Hematopoietic multipotent progenitor cell (in vitro differentiated cells): ENCODE measurements around the gene CYFIP2. TPM values are rescaled to one million over a fixed set of nuclear protein-coding genes. Genes with fewer than 3 reads are reported as not detected.
A peak's percentile ranks its signal among the peaks of the same experiment; 100 is the strongest.
"Not testable (repeated sequence)": the region's sequence is repeated elsewhere in the genome, so short reads cannot be mapped to it uniquely, and the experiment has no call there.

Experiments
- DNase-seq, 3 donors: peaks; one replicate each; pipeline ENCODE4 v3.0.0-alpha.2; 2011 to 2015; ENCODE audit warnings: low read depth in 2 of 3, low spot score in 2 of 3
- total RNA-seq: library from RNA; depleted of rRNA; stranded (reverse); fragments of >200 nt; gene quantifications from one replicate; pipeline ENCODE4 v1.2.3, GENCODE V29; 2012

CYFIP2 gene
- total RNA-seq, result 191 TPM

DNA sequence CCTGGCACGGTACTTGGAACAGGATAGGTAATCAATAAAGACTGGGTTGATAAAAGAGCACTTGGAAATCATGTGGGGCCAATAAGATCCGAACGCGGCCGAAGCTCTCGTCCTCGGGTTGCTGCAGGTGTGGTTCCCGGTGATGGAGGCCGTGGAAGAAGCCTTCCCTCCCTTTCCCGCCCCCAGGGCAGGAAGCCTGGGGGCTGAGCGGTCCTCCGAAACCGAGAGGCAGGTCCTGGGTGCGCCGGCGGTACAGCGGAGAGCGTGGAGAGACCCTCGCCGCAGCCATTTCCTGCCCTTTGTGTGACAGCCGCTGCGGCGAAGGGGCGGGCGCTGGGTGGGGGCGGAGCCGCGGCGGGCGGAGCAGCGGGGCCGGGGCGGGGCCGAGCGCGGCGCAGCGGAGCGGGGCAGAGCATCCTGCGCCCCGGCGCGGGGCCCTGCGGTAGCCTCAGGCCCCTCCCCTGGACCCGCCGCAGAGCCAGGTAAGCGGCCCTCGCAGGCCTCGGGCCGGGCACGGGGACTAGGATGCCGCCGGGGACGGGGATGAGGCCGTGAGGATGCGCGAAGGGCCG lies at the start of gene CYFIP2:
TSS of gene CYFIP2 (plus strand) at position 410 of the 572 bp plus-strand sequence. CDS start 19,239 bp downstream, outside the sequence.
- peak; percentile 71 to 81 (median 71) for DNase-seq

DNA sequence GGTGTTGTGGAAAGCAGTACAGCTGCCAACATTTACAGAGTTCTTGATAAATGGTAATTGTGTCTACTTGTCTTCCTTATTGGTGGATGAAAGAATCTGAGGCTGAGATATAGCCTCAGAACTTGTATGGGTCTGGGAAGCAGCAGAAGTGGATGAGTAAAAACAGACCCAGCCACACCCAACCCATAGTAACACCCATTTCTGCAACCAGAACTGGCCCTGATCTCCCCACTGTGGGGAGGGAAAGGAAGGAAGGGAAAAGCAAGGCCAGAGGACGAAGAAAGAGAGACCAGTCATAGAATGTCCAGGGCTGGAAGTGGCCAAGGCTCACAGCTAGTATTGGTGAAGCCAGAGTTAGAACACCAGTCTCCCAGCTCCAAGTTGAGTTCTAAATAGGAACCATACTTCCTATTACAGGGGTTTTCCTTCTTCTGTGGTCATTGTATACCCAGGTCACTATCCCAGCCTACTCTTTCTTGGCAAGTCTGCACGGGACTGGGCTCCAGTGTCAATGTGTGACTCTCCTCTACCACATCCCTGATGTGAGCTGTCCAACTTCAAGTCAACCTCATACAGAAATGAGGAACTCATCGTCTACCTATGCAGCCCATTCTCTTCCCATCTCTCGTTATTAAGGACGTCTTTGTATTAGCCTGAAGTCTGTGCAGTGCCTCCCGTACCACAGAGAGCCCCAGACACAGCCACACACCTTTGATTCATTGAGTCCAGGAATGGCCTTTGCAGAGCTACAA lies 49.4 kb upstream of the CYFIP2 start:
- no peak for DNase-seq

DNA sequence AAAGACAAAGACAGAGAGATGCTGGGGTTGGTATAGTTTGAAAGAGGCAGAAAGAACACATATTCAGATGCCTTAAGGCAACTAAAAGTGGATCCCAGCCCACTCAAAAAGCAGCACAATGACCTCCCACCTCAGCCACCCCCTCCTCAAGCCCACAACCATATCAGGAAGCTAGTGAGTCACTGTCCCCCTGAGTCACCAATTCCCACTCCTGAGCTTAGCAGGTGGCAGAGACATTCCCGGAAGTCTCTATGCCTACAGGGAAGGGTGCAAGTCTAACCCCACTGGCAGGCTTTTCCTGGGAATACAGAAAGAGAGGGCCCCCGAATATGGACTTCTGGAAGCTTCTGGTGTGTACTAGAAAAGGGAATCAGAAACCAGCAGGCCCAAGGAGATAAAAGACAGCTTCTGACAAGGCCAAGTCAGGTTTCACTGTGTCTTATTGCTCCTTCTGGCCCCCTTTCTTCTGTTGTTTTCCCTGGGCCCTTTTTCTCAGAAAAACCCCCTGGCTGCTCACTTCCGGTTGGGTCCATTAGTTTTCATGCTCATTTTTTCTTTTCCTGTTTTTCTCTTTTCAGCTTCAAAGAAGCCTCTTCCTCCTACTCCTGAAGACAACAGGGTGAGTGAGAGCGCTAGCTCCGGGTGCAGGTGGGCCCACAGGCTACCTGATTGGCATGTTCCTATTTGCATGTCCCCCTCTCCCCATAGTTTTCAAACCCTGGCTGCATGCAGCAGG lies 48.5 kb upstream of the CYFIP2 start:
- DNase-seq, result peak in 1 of 3 donors; percentile 52

DNA sequence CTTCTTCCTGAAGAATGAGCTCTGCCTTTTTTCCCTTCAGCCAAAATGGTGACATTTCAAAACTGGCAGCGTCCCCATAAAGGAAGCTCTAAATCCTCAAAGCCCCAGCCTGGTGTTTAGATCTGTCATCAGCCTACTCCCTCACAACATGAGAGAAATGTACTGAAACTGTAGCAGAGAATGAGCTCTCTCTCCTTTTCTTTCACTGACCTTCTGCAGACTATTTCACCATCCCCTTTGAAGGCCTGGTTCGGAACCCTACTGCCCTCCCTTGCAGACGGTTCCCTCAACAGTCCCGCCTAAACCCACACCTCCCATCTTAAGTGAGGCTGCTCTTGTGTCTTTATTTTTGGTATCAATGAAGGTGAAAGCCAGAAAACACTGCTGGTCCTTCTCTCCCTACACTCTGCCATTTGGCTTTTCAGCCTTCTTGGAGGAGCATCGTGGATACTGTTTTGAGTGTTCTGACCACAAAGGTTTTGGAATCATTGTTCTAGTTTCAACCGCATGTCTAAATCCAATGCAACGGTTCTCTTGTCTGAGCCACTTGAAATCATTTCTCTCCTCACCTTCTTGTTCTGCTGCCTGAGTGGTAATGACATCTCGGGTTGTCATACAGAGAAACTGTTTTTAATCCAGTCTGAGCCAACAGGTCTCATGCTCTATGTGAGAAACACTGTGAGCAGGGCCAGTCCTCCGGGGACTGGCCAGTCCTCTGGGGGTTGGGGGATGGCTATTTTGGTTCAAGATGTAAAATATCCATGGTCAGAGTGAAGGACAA lies 46.2 kb upstream of the CYFIP2 start:
- DNase-seq, result no peak

DNA sequence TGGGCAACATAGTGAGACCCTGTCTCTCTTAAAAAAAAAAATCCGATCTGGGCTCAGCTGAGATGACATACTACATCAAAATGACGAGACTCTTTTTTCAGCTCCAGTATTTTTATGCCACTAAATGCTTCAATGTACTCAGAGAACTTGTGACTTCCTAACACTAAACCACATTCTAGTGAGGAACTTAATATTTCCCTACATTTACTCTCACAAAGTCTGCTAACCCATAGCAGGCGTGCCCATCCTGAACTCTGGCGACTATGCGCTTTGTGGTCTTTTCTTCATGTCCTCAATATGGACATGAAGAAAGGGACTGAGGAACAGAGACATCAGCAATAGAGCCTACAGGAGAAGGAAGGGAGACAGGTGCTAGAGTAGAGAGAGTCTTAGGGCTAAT lies 44.0 kb upstream of the CYFIP2 start:
- peak in 1 of 3 donors; percentile 17 for DNase-seq

DNA sequence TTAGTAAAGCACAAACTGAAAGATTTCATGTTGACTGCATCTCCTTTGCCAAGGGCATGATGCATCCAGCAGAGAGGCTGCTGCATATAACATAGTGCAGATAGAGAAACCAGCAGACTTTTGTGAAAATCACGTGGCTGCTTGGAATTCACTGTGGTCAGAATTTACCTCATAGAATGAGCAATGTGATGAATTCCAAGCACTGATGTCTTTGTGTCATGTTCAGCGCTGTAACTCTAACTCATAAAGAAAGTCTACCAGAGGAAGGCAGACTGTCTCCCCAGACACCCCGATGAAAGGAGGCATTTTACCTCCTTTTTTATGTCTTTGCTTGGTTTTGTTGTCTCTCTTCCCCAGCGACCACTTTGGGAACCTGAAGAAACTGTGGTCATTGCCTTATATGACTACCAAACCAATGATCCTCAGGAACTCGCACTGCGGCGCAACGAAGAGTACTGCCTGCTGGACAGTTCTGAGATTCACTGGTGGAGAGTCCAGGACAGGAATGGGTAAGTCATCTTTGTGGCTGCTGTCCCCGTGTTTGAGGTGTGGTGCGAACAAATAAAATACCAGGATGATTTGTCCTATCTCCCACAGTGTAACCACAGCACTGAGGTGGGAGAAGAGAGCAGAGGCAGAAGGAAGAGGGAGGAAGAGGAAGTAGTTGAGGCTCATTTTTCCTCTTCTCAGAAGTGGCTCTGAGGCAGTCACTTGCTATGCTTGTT lies 43.3 kb upstream of the CYFIP2 start:
- DNase-seq, result no peak

DNA sequence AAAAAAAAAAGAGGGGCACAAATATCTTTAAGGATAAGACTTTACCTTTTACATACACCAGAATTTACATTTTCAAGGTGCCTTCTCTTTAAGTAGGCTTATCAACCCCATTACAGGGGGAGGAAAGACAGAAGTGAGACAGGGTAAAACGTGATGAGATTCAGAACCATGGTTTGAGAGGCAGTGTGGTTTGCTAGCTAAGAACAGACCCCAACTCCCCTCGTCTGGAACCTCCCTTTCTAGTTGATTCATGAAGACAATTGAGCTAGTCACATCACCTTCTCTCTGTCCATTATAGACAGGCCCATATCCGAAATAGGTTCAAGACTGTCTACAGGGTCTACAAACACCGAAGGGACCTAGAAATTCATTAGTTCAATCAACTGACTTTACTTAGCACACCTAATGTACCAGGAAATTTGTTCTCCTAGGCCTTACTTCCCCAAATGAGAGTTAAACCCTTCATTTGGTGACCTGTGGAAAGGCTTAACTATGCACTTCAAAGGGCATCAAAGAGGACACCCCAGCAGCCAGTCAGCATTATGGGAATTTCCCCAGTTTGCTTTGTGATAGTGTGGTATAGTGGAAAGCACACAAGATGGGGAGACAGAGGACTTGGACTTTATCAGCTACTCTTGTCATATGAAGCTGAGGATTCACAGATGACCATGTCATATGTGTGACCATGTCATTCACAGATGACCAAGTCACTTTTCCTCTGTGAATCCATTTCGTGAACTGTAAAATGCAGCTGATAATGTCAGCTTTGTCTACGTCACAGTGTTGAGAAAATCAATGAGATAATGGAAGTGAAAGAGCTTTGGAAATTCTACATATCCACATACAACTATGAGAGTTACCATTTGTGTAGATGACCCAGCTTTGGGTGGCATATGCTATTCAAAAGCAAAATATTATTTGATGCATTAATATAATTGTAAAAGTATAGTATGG lies 40.2 kb upstream of the CYFIP2 start:
- no peak for DNase-seq

DNA sequence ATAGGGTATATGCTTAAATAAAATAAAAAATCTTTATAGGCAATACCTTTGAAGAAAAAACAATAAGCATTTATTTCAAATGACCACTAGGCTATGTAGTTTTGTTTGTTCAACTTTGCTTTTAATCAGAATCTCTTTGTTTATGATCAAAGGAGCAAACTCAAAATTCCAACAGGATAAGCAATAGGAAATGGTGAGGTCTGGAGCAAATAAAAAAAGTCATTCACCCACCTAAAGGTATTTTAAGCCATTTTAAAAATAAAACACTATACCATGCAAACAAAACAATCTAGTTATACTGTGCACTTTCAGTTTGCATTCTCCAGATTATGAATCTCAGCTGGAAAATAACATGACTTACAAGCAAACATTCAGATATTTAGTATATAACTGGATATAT lies 35.3 kb upstream of the CYFIP2 start:
- no peak for DNase-seq

DNA sequence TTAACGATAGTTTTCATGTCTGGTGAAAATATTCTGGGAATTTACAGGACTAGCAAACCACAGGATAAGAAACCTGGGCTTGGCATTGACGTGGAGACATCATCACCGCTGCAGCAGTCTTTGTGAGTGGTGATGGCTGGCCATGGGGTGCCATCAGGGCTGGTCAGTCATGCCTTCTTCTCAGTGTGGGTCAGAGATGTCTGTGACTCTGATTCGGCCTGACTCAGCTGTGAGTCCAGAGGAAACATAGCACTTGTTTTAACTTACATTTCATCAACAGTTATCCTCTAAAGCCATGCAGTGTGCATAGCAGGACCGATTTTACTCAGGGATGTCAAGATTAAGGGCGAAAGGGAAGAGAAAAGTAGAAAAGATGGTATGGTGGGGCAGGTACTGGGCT lies 33.2 kb upstream of the CYFIP2 start:
- no peak for DNase-seq

DNA sequence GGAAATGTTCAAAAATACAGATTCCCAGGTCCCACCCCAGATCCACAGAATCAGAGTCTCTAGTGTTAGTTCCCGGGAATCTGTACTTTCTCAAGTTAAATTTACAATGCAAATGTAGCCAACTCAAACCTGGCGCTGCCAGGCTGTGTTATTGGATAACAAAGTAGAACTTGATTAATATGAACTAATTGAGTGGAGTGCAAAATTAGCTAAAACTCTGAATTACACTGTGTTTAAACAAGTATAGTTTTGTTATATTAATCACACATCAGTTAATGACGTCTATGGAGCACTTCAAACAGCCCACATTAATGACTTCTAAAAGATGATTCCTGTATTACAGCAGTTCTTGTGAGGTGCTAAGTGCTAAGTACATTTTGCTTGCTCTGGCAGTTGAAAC lies 32.4 kb upstream of the CYFIP2 start:
- DNase-seq, result peak in 1 of 3 donors; percentile 38

DNA sequence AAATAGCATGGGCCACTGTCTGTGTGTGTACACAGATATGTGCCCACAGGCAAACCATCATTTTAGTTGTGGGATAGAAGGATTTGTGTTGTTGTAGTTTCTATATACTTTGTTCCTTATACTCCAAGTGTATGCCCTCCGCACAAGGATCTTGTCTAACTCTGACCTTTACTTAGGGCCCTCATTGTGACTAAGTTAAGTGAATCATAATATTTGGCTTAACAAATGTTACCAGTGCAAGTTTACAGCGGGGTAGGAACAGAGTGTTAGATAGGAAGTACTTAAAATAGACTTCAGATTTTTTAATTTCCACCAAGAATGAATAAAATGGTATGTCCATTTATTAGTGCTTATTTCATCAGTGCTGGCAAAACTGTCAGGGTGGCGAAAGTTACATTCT lies 29.5 kb upstream of the CYFIP2 start:
- DNase-seq, result no peak

DNA sequence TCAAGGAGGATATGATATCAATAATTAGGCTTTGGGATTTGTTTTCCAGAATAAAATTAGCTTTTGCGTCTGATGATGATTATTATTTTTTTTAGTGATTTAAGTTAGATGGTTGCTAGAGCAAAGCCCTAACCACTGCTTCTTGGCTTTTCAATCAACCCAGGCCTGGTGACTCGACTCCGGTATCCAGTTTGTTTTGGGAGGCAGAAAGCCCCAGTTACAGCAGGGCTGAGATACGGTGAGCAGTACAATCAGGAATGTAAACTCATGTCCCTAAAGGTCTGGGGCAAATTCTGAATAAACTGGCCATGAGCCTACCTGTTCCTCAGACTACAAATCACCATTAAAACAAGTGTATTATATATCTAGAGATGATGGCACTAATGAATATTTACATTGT lies 24.4 kb upstream of the CYFIP2 start:
- no peak for DNase-seq

DNA sequence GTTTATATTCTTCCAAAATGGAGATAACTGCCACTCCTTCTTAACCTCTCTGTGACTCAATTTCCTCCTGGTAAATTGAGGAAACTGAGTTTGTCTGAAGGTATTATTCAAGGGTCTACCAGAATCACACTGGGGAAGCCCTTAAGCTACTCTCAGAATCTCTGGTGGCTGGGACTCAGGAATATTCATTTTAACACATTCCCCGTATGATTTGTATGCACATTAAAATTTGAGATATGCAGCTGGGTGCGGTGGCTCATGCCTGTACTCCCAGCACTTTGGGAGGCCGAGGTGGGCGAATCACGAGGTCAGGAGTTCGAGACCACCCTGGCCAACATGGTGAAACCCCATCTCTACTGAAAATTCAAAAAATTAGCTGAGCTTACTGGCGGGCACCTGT lies 21.2 kb upstream of the CYFIP2 start:
- DNase-seq, result not testable (repeated sequence)

DNA sequence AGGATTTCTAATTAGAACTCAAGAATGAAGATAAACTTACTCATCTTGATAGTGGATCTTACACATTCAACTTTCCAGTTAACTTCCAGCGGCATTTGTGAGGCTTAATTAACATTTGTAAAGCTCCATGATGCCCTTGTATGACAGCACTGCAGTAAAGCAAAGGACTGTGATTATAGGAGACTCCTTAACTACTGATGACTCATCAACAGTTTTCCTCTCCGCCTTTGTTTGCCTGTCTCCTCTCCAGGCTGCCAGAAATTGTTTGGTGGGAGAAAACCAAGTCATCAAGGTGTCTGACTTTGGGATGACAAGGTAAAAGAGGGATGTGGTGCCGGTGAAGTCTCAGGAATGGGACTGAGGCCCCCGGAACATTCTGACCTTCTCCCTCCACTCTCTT lies 20.4 kb upstream of the CYFIP2 start:
- no peak for DNase-seq

DNA sequence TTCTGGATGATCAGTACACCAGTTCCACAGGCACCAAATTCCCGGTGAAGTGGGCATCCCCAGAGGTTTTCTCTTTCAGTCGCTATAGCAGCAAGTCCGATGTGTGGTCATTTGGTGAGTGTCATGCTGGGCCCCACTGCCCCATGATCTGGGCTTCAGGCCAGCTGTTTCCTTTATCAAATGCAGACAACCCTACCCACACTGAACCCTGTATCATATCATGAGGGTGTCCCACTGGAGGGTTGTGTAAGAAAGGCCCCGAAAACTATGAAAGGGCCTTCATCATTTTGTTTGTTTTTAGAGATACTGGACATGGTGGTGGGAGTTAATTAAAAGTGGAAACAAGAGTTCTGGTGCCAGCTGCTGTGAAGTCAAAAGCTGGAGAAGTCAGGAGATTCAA lies 20.0 kb upstream of the CYFIP2 start:
- no peak for DNase-seq

DNA sequence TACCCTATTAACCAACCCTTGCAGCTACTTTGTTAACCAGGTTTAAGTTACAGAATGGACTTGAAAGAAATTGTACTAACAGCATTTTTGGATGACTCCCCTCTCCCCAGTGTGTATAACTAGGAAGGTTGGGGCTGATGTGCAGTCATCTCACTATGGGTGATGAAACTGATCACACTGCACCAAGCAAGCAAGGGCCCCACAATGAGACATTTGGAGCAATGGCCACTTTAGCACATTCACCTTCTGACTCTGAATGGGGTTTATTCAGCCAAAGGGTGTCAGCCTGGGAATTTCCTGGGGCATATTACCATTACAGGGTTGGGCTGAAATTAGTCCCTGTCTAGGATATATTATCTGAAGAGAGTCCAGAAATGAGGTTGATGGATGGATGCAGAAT lies 18.7 kb upstream of the CYFIP2 start:
- no peak for DNase-seq

DNA sequence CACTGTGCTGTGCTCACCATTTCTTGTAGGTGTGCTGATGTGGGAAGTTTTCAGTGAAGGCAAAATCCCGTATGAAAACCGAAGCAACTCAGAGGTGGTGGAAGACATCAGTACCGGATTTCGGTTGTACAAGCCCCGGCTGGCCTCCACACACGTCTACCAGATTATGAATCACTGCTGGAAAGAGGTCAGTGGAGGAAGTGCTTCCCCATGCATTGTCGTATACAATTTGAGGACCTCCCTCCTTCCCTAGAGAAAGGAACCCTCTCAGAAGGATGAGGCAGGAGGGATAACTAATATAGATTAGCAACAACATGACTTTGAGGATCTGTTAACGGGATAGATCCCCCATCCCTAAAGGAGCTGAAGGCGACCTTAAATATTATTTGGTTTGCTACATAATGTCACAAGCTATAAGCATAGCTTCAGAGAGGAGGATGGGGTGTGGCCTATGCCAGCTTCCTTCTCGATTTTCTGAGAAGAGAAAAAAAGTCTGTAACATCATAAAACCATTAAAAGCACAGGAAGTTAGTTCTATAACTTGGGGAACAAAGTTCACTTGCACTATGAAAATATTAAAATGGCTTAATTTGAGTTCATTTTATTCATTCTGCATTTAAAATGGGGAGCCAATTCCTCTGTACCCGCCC lies 17.0 kb upstream of the CYFIP2 start:
- DNase-seq, result peak in 1 of 3 donors; percentile 38

DNA sequence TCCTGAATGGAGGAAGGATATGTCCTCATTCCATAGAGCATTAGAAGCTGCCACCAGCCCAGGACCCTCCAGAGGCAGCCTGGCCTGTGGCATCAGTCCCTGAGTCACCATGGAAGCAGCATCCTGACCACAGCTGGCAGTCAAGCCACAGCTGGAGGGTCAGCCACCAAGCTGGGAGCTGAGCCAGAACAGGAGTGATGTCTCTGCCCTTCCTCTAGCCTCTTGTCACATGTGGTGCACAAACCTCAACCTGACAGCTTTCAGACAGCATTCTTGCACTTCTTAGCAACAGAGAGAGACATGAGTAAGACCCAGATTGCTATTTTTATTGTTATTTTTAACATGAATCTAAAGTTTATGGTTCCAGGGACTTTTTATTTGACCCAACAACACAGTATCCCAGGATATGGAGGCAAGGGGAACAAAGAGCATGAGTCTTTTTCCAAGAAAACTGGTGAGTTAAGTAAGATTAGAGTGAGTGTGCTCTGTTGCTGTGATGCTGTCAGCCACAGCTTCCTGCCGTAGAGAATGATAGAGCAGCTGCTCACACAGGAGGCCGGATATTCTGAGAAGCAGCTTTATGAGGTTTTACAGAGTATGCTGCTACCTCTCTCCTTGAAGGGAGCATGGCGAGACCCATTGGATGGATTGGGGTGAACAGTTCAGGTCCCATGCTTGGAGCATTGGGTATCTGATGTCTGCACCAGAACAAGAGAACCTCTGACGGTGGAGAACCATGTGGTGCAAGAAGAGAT lies 13.0 kb upstream of the CYFIP2 start:
- DNase-seq, result peak; percentile 42 to 93 (median 83)
